22Rv1 (cell line): Measurements from ENCODE around the gene BCR.

Experiments used
- CTCF ChIP-seq: fragments of 450-650 bp; IDR thresholded peaks from 2 replicates; pipeline ENCODE4 v1.5.1; 2017; ENCODE audit warnings: mild to moderate bottlenecking
- ZFX ChIP-seq: fragments of 450-650 bp; IDR thresholded peaks from 2 replicates; pipeline ENCODE4 v1.6.1; 2017; ENCODE audit warnings: antibody characterized with exemption, borderline replicate concordance

GRCh38 chr22:23235425-23235824 is 55.1 kb downstream of the BCR start:
- TF ChIP-seq CTCF (no peak), ZFX (no peak)
